Ovary (tissue), 3 donors: Measurements from ENCODE around the gene CT45A6.
"Not testable (repeated sequence)": the region's sequence is repeated elsewhere in the genome, so short reads cannot be mapped to it uniquely, and the experiment has no call there.

Source experiments
- CTCF ChIP-seq, 3 donors: fragments of 450-650 bp in 2 of 3; fragments of 200-600 bp in 1 of 3; IDR thresholded peaks; one replicate each; pipeline versions ENCODE4 v1.5.1 to v1.8.0; 2016 to 2022; ENCODE audit warnings: antibody characterized with exemption in 3 of 3, mild to moderate bottlenecking in 1 of 3
- EP300 ChIP-seq: sonication (generic); formaldehyde crosslinking; IDR thresholded peaks from one replicate; pipeline ENCODE4 v1.6.1; 2017; ENCODE audit warnings: antibody characterized with exemption
- POLR2A ChIP-seq: fragments of 450-650 bp; IDR thresholded peaks from one replicate; pipeline ENCODE4 v1.6.1; 2017; ENCODE audit warnings: antibody characterized with exemption, mild to moderate bottlenecking, moderate library complexity
- donor health status: DM: no; HTN: no; CAD: no.

- not testable (repeated sequence) for TF ChIP-seq POLR2A; CTCF (IDR thresholded peaks at IDR 0.05); EP300
Measured at GRCh38 chrX:135768091-135768490, 34.5 kb downstream of the CT45A6 start, which contains the start of gene CT45A3.
